ENCODE results near the gene GIPC2. TPM values are rescaled to one million over a fixed set of nuclear protein-coding genes. Genes with fewer than 3 reads are reported as not detected.

The GIPC2 gene
- polyA plus RNA-seq, 1 donor, result 77.1 TPM

Other genes with a start within 250 kb of the GIPC2 start
- gene NEXN, start 157.3 kb upstream of the GIPC2 start, polyA plus RNA-seq, result 26.0 TPM
- 224 TPM for gene FUBP1, start 66.9 kb upstream of the GIPC2 start, polyA plus RNA-seq
- gene DNAJB4, start 41.0 kb upstream of the GIPC2 start, polyA plus RNA-seq, result 29.7 TPM

Data from large intestine (tissue), 1 donor.